ENCODE measurements around the gene DDTL. TPM values are rescaled to one million over a fixed set of nuclear protein-coding genes. Genes with fewer than 3 reads are reported as not detected.

The DDTL gene
- total RNA-seq, 1 experiment from 2014 or later = not detected

DNA sequence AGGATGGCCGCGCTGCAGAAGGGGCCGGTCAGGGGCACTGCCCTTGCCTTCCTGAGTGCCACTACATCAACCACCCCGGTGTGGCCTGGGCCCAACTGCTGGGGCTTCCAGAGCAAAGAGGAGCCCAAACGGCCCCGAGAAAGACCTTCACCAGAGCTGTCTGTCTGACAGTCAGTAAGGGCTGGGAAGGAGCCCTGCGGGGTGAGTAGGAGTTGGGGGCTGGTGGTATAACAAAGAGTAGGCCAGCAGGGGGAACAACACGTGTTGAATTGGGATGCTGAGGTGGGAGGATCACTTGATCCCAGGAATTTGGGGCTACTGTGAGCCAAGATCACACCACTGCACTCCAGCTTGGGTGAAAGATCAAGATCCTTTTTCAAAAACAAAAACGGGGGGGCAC, 34.6 kb downstream of the DDTL start:
- ChIA-PET CTCF (no interaction called here), POLR2A (no interaction called here)
- no TSS peak for BruUV-seq (replicated peaks)
- Histone ChIP-seq H3K36me3 (ENCODE audit: control insufficient read depth, insufficient read depth, low read length) (no peaks in the 10 kb centered on the region), H3K4me1 (ENCODE audit: control insufficient read depth, insufficient read depth, low read length) (no peaks in the 10 kb centered on the region), H3K27ac (ENCODE audit: low read length) (no peak overlapping the region), H3K9me3 (ENCODE audit: control insufficient read depth, insufficient read depth, low read depth, low read length) (no peaks in the 10 kb centered on the region), H3K4me3 (ENCODE audit: low read depth in 2 of 2, low read length in 2 of 2) (no peak overlapping the region), H3K27me3 (ENCODE audit: control insufficient read depth, insufficient read depth, low read length) (no peaks in the 10 kb centered on the region)
- no peak for ATAC-seq
- in situ Hi-C loops (cut with HindIII; ENCODE audit: low pct_unique_long_range_greater_than_20kb, low sequenced_read_pairs) = no loop called here
- TF ChIP-seq SIN3A (IDR thresholded peaks at IDR 0.05; ENCODE audit: borderline replicate concordance, insufficient read depth, low read depth, low read length) (no peak), POLR2AphosphoS5 (IDR thresholded peaks at IDR 0.05; ENCODE audit: low read depth, low read length) (no peak), TCF7L2 (IDR thresholded peaks at IDR 0.05; ENCODE audit: low read depth, low read length) (no peak)
- TF ChIP-seq, protein P1, sequence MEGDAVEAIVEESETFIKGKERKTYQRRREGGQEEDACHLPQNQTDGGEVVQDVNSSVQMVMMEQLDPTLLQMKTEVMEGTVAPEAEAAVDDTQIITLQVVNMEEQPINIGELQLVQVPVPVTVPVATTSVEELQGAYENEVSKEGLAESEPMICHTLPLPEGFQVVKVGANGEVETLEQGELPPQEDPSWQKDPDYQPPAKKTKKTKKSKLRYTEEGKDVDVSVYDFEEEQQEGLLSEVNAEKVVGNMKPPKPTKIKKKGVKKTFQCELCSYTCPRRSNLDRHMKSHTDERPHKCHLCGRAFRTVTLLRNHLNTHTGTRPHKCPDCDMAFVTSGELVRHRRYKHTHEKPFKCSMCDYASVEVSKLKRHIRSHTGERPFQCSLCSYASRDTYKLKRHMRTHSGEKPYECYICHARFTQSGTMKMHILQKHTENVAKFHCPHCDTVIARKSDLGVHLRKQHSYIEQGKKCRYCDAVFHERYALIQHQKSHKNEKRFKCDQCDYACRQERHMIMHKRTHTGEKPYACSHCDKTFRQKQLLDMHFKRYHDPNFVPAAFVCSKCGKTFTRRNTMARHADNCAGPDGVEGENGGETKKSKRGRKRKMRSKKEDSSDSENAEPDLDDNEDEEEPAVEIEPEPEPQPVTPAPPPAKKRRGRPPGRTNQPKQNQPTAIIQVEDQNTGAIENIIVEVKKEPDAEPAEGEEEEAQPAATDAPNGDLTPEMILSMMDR (IDR thresholded peaks at IDR 0.05) = no peak
- TF ChIP-seq, protein P2, sequence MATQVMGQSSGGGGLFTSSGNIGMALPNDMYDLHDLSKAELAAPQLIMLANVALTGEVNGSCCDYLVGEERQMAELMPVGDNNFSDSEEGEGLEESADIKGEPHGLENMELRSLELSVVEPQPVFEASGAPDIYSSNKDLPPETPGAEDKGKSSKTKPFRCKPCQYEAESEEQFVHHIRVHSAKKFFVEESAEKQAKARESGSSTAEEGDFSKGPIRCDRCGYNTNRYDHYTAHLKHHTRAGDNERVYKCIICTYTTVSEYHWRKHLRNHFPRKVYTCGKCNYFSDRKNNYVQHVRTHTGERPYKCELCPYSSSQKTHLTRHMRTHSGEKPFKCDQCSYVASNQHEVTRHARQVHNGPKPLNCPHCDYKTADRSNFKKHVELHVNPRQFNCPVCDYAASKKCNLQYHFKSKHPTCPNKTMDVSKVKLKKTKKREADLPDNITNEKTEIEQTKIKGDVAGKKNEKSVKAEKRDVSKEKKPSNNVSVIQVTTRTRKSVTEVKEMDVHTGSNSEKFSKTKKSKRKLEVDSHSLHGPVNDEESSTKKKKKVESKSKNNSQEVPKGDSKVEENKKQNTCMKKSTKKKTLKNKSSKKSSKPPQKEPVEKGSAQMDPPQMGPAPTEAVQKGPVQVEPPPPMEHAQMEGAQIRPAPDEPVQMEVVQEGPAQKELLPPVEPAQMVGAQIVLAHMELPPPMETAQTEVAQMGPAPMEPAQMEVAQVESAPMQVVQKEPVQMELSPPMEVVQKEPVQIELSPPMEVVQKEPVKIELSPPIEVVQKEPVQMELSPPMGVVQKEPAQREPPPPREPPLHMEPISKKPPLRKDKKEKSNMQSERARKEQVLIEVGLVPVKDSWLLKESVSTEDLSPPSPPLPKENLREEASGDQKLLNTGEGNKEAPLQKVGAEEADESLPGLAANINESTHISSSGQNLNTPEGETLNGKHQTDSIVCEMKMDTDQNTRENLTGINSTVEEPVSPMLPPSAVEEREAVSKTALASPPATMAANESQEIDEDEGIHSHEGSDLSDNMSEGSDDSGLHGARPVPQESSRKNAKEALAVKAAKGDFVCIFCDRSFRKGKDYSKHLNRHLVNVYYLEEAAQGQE (IDR thresholded peaks at IDR 0.05; ENCODE audit: insufficient read depth in 1 of 2, low read depth in 2 of 2, low read length in 1 of 2) = no peak
- no peak for DNase-seq (ENCODE audit: low read depth, low spot score)
- intact Hi-C loops (cut with micrococcal nuclease; ENCODE audit: unreplicated experiment) = no loop called here

DNA sequence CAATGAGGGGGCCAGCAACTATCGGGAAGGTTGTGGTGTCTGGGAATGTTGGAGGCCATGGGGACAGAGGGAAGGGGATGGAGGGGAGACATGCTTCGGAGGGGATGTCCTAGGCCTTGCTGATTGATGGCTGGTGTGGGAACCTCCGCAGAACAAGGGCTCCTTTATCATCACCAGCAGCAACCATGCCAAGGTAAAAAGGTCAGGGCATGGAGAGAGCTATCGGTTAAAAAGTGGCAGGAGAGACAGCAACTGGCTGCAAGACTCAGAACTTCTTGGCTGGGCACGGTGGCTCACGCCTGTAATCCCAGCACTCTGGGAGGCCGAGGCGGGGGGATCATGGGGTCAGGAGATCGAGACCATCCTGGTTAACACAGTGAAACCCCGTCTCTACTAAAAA, 35.6 kb downstream of the DDTL start:
- no peak for DNase-seq (ENCODE audit: low read depth, low spot score)
- H3K36me3 ChIP-seq (ENCODE audit: control insufficient read depth, insufficient read depth, low read length) = no peaks in the 10 kb centered on the region
- H3K27ac ChIP-seq (ENCODE audit: low read length) = no peak overlapping the region
- H3K9me3 ChIP-seq (ENCODE audit: control insufficient read depth, insufficient read depth, low read depth, low read length) = no peaks in the 10 kb centered on the region
- BruUV-seq (replicated peaks) = no TSS peak
- POLR2A ChIA-PET = no interaction called here
- no peaks in the 10 kb centered on the region for H3K4me1 ChIP-seq (ENCODE audit: control insufficient read depth, insufficient read depth, low read length)
- H3K27me3 ChIP-seq (ENCODE audit: control insufficient read depth, insufficient read depth, low read length) = no peaks in the 10 kb centered on the region
- in situ Hi-C loops (cut with HindIII; ENCODE audit: low pct_unique_long_range_greater_than_20kb, low sequenced_read_pairs) (no loop called here), intact Hi-C loops (cut with micrococcal nuclease; ENCODE audit: unreplicated experiment) (no loop called here)
- TF ChIP-seq, protein P2 (IDR thresholded peaks at IDR 0.05; ENCODE audit: insufficient read depth in 1 of 2, low read depth in 2 of 2, low read length in 1 of 2) = no peak
- TF ChIP-seq SIN3A (IDR thresholded peaks at IDR 0.05; ENCODE audit: borderline replicate concordance, insufficient read depth, low read depth, low read length) (no peak), TCF7L2 (IDR thresholded peaks at IDR 0.05; ENCODE audit: low read depth, low read length) (no peak), POLR2AphosphoS5 (IDR thresholded peaks at IDR 0.05; ENCODE audit: low read depth, low read length) (no peak)
- TF ChIP-seq, protein P1 (IDR thresholded peaks at IDR 0.05) = no peak
- ATAC-seq = no peak
- H3K4me3 ChIP-seq (ENCODE audit: low read depth in 2 of 2, low read length in 2 of 2) = no peak overlapping the region
- CTCF ChIA-PET = no interaction called here

Measured in Panc1 (cell line).